Spleen (tissue), 11 donors: Measurements from ENCODE around the gene ANKRD27. TPM values are rescaled to one million over a fixed set of nuclear protein-coding genes. Genes with fewer than 3 reads are reported as not detected.
A peak's percentile ranks its signal among the peaks of the same experiment; 100 is the strongest.

Experiments used
- DNase-seq: peaks from one replicate; pipeline ENCODE4 v3.0.0-alpha.2; 2020
- H3K27ac ChIP-seq, 8 donors: fragments of 200-600 bp; sonication (generic) in 7 of 8; 1 replicate in 4 of 8; 2 replicates in 4 of 8; pipeline versions ENCODE4 v1.5.0 to v1.8.0; 2016 to 2021; ENCODE audit warnings: inconsistent platforms in 4 of 8, mild to moderate bottlenecking in 4 of 8, moderate library complexity in 1 of 8
- H3K27me3 ChIP-seq, 7 donors: fragments of 200-600 bp; sonication (generic) in 6 of 7; replicated peaks in 1 of 7; 1 replicate in 4 of 7; 2 replicates in 3 of 7; pipeline versions ENCODE4 v1.5.0 to v1.8.0; 2016 to 2021; ENCODE audit warnings: inconsistent platforms in 3 of 7, mild to moderate bottlenecking in 1 of 7
- H3K36me3 ChIP-seq, 6 donors: fragments of 200-600 bp; sonication (generic) in 5 of 6; 1 replicate in 4 of 6; 2 replicates in 2 of 6; pipeline versions ENCODE4 v1.5.0 to v1.8.0; 2016 to 2021; ENCODE audit warnings: inconsistent platforms in 2 of 6
- H3K4me1 ChIP-seq, 6 donors: fragments of 200-600 bp; sonication (generic) in 5 of 6; 1 replicate in 3 of 6; 2 replicates in 3 of 6; pipeline versions ENCODE4 v1.5.0 to v1.8.0; 2016 to 2021; ENCODE audit warnings: inconsistent platforms in 3 of 6
- H3K4me3 ChIP-seq, 8 donors: fragments of 200-600 bp; sonication (generic) in 7 of 8; 1 replicate in 4 of 8; 2 replicates in 4 of 8; pipeline versions ENCODE4 v1.5.0 to v1.8.0; 2016 to 2021; ENCODE audit warnings: inconsistent platforms in 4 of 8, mild to moderate bottlenecking in 4 of 8, moderate library complexity in 2 of 8
- H3K9me3 ChIP-seq, 8 donors: fragments of 200-600 bp; sonication (generic) in 7 of 8; 1 replicate in 4 of 8; 2 replicates in 4 of 8; pipeline versions ENCODE4 v1.5.0 to v1.8.0; 2016 to 2021; ENCODE audit warnings: inconsistent platforms in 4 of 8
- CTCF ChIP-seq, 11 experiments: fragments of 200-600 bp in 7 of 11; fragments of 450-650 bp in 4 of 11; sonication (generic) in 4 of 11; IDR thresholded peaks in 8 of 11; conservative IDR thresholded peaks in 3 of 11; 1 replicate in 7 of 11; 2 replicates in 4 of 11; pipeline versions ENCODE4 v1.4.0 to v1.8.0; 2016 to 2021; ENCODE audit warnings: antibody characterized with exemption in 11 of 11, inconsistent platforms in 4 of 11, mild to moderate bottlenecking in 1 of 11
- POLR2A ChIP-seq, 3 donors: fragments of 450-650 bp; IDR thresholded peaks; one replicate each; pipeline ENCODE4 v1.5.1; 2017; ENCODE audit warnings: antibody characterized with exemption in 3 of 3, mild to moderate bottlenecking in 1 of 3
- POLR2AphosphoS5 ChIP-seq, 3 donors: sonication (generic); formaldehyde crosslinking; IDR thresholded peaks; one replicate each; pipeline ENCODE4 v1.5.1; 2017; ENCODE audit warnings: antibody characterized with exemption in 3 of 3
- WGBS, 5 donors: extraction: QIAGEN DNeasy Blood & Tissue Kit in 3 of 5; methylation state at CpG; one replicate each; pipeline versions ENCODE4 v1.1.5 to v1.1.7; 2013 to 2018; 5-methylcytosine and 5-hydroxymethylcytosine counted together
- intact Hi-C: fragments of 100-400 bp; cut with DNase I; formaldehyde crosslinking; loops from one replicate; pipeline ENCODE4 v1.15.0; 2023; ENCODE audit warnings: low total_unique reads
- polyA plus RNA-seq, 3 donors: library from polyadenylated mRNA; stranded (reverse); fragments of 200-250 nt; gene quantifications; one replicate each; pipeline ENCODE4 v1.2.1, GENCODE V29; 2013
- small RNA-seq, 4 donors: library from RNA; depleted of rRNA; stranded (forward); fragments of <200 nt; gene quantifications; one replicate each; pipeline ENCODE3, GENCODE V24; 2016
- total RNA-seq, 7 donors: library from RNA; depleted of rRNA in 3 of 7; stranded (reverse); fragments of >200 nt in 3 of 7; fragmentation: NEBNext Ultra II Directional in 4 of 7; extraction: Animal tissue kit (Norgen Biotek cat#: 25700) in 4 of 7; gene quantifications; one replicate each; pipeline versions ENCODE4 v1.1.0 to v1.2.1, GENCODE V29; 2016 to 2021
- donor health status: healthy with polysubstance abuse.
- donor health status: DM: no; HTN: no; CAD: no; lungs with moderate emphysema.
- donor health status: DM: no; HTN: no; CAD: no.
- donor health status: Bipolar disorder and iron deficiency.
- donor health status: healthy.
- donor health status: DM: no; HTN: no; CAD: no.
- donor health status: DM: yes; HTN: yes; CAD: no.

Gene ANKRD27
- total and polyA plus RNA-seq, 10 donors = 6.5 to 31.7 (median 28.2) TPM

- no peaks in the 10 kb centered on the region for H3K9me3 ChIP-seq
- no peaks in the 10 kb centered on the region for H3K4me1 ChIP-seq
- H3K27ac ChIP-seq = no peak overlapping the region
- H3K36me3 ChIP-seq = no peaks in the 10 kb centered on the region
- 62 to 66% (median 64%) methylated on average over 10 of the region's 10 CpGs for WGBS, 5 donors
- H3K4me3 ChIP-seq = no peak overlapping the region
- TF ChIP-seq CTCF (IDR thresholded peaks at IDR 0.05 in 8 of 11, conservative IDR thresholded peaks at IDR 0.05 in 3 of 11) (no peak), POLR2AphosphoS5 (IDR thresholded peaks at IDR 0.05) (no peak), POLR2A (IDR thresholded peaks at IDR 0.05) (no peak)
- intact Hi-C loops = no loop called here
- peak; percentile 19 for DNase-seq
- peaks cover 0 to 17% (median 0%) of the 10 kb centered on the region in 7 donors for H3K27me3 ChIP-seq
Measured at GRCh38 chr19:32558607-32559228, 116.3 kb downstream of the ANKRD27 start.

- no peaks in the 10 kb centered on the region for H3K36me3 ChIP-seq
- no peaks in the 10 kb centered on the region for H3K9me3 ChIP-seq
- TF ChIP-seq CTCF (IDR thresholded peaks at IDR 0.05 in 8 of 11, conservative IDR thresholded peaks at IDR 0.05 in 3 of 11) (no peak), POLR2A (IDR thresholded peaks at IDR 0.05) (no peak), POLR2AphosphoS5 (IDR thresholded peaks at IDR 0.05) (no peak)
- H3K27me3 ChIP-seq = peaks cover 0 to 17% (median 0%) of the 10 kb centered on the region in 7 donors
- no peaks in the 10 kb centered on the region for H3K4me1 ChIP-seq
- DNase-seq = no peak
- no peak overlapping the region for H3K27ac ChIP-seq
- WGBS, 5 donors = 58 to 100% (median 80%) methylated on average over 1 of the region's 1 CpG
- intact Hi-C loops = no loop called here
- H3K4me3 ChIP-seq = no peak overlapping the region
Measured at GRCh38 chr19:32555786-32556185, 119.2 kb downstream of the ANKRD27 start.

- 74 to 79% (median 75%) methylated on average over 5 of the region's 5 CpGs for WGBS, 5 donors
- no peaks in the 10 kb centered on the region for H3K9me3 ChIP-seq
- DNase-seq = no peak
- TF ChIP-seq CTCF (IDR thresholded peaks at IDR 0.05 in 8 of 11, conservative IDR thresholded peaks at IDR 0.05 in 3 of 11) (no peak), POLR2A (IDR thresholded peaks at IDR 0.05) (no peak), POLR2AphosphoS5 (IDR thresholded peaks at IDR 0.05) (no peak)
- no peaks in the 10 kb centered on the region for H3K4me1 ChIP-seq
- intact Hi-C loops = no loop called here
- no peaks in the 10 kb centered on the region for H3K36me3 ChIP-seq
- no peak overlapping the region for H3K4me3 ChIP-seq
- H3K27me3 ChIP-seq = no peaks in the 10 kb centered on the region
- H3K27ac ChIP-seq = no peak overlapping the region
Measured at GRCh38 chr19:32550666-32551065, 124.3 kb downstream of the ANKRD27 start.

Small RNAs within 50 kb of the gene (small RNA-seq; reads per million reads assigned to genes)
- gene RN7SL789P = 0 reads per million in 4 donors
- 0 reads per million in 4 donors for gene SNORA68B

Other genes with a start within 250 kb of the ANKRD27 start
- gene PDCD5, start 94.0 kb downstream of the ANKRD27 start, total RNA-seq = 10 to 100 TPM; 41.6 to 82.1 (median 47.0) TPM
- gene PDCD5, start 94.0 kb downstream of the ANKRD27 start, polyA plus RNA-seq = 10 to 100 TPM; 64.0 to 95.9 (median 77.7) TPM
- gene RGS9BP, start 668 bp upstream of the ANKRD27 start, total RNA-seq = under 1 TPM in 6 of 7 donors, not detected in 1; 0.16 to 0.60 (median 0.37) TPM
- gene RGS9BP, start 668 bp upstream of the ANKRD27 start, polyA plus RNA-seq = under 1 TPM; 0.03 to 0.13 (median 0.04) TPM
- 10 to 100 TPM in 6 of 7 donors, 1 to 10 TPM in 1; 10.0 to 18.4 (median 12.4) TPM for gene NUDT19, start 16.6 kb upstream of the ANKRD27 start, total RNA-seq
- gene NUDT19, start 16.6 kb upstream of the ANKRD27 start, polyA plus RNA-seq = 1 to 10 TPM; 4.9 to 8.0 (median 5.0) TPM
- 1 to 10 TPM in 2 of 7 donors, under 1 TPM in 2, not detected in 3; 0.13 to 4.3 (median 1.4) TPM for gene TDRD12, start 44.6 kb upstream of the ANKRD27 start, total RNA-seq
- under 1 TPM in 2 of 3 donors, not detected in 1; 0.03 to 0.33 TPM for gene TDRD12, start 44.6 kb upstream of the ANKRD27 start, polyA plus RNA-seq
- 1 to 10 TPM in 1 of 7 donors, under 1 TPM in 2, not detected in 4; 0.13 to 1.1 (median 0.52) TPM for gene SLC7A9, start 194.6 kb upstream of the ANKRD27 start, total RNA-seq
- under 1 TPM; 0.19 to 0.44 (median 0.43) TPM for gene SLC7A9, start 194.6 kb upstream of the ANKRD27 start, polyA plus RNA-seq